Thyroid gland (tissue), 4 donors: ENCODE data around the gene IL4I1.

Experiments used
- POLR2A ChIP-seq, 2 donors: fragments of 450-650 bp; IDR thresholded peaks; one replicate each; pipeline ENCODE4 v1.6.1; 2017; ENCODE audit warnings: antibody characterized with exemption in 2 of 2, mild to moderate bottlenecking in 2 of 2, moderate library complexity in 1 of 2
- TF ChIP-seq, protein P1 (sequence below), 6 experiments: fragments of 200-600 bp in 3 of 6; fragments of 450-650 bp in 3 of 6; sonication (generic) in 3 of 6; IDR thresholded peaks; one replicate each; pipeline ENCODE4 v1.5.1; 2016 to 2019; ENCODE audit warnings: antibody characterized with exemption in 6 of 6, mild to moderate bottlenecking in 2 of 6, inconsistent platforms in 1 of 6, moderate library complexity in 1 of 6

DNA sequence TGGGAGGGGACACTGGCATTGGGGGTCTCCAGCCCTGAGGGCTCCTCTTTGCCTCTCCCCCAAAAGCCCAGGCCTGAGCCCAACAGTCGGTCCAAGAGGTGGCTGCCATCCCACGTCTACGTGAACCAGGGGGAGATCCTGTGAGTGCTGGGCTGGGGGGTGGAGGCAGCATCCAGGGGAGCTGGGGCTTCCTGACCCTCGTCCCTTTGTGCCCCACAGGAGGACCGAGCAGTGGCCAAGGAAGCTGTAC lies 38.9 kb downstream of the IL4I1 start:
- TF ChIP-seq, protein P1, sequence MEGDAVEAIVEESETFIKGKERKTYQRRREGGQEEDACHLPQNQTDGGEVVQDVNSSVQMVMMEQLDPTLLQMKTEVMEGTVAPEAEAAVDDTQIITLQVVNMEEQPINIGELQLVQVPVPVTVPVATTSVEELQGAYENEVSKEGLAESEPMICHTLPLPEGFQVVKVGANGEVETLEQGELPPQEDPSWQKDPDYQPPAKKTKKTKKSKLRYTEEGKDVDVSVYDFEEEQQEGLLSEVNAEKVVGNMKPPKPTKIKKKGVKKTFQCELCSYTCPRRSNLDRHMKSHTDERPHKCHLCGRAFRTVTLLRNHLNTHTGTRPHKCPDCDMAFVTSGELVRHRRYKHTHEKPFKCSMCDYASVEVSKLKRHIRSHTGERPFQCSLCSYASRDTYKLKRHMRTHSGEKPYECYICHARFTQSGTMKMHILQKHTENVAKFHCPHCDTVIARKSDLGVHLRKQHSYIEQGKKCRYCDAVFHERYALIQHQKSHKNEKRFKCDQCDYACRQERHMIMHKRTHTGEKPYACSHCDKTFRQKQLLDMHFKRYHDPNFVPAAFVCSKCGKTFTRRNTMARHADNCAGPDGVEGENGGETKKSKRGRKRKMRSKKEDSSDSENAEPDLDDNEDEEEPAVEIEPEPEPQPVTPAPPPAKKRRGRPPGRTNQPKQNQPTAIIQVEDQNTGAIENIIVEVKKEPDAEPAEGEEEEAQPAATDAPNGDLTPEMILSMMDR (IDR thresholded peaks at IDR 0.05), result no peak
- TF ChIP-seq POLR2A (IDR thresholded peaks at IDR 0.05), result no peak
